ENCODE data around the gene MYO5B. TPM values are rescaled to one million over a fixed set of nuclear protein-coding genes. Genes with fewer than 3 reads are reported as not detected.

The MYO5B gene
- total RNA-seq, 1 experiment from 2014 or later, result 32.1 TPM

GRCh38 chr18:49976795-49977560 lies 218.0 kb downstream of the MYO5B start:
- POLR2A ChIA-PET, result no interaction called here

More at GRCh38 chr18:49976795-49977560, 218.0 kb downstream of the MYO5B start:
- H3K4me3 ChIP-seq (replicated peaks in 1 of 2; ENCODE audit: low read depth in 1 of 2, low read length in 2 of 2), result no peak overlapping the region
- no peaks in the 10 kb centered on the region; a peak in 1 of 4 replicates for H3K4me1 ChIP-seq (ENCODE audit: control insufficient read depth in 1 of 2, insufficient read depth in 2 of 2, low read length in 2 of 2)
- no peaks in the 10 kb centered on the region for H3K9me2 ChIP-seq (ENCODE audit: insufficient read depth)
- RAD21 ChIA-PET (ENCODE audit: low non-redundant PET in 1 of 2, low total read pairs in 2 of 2, uncharacterized antibody in 2 of 2, unreplicated experiment in 2 of 2), result no interaction called here
- H3K79me2 ChIP-seq (ENCODE audit: insufficient read depth, low read length), result no peaks in the 10 kb centered on the region
- H3K36me3 ChIP-seq (ENCODE audit: control insufficient read depth in 1 of 2, insufficient read depth in 2 of 2, low read length in 2 of 2), result no peaks in the 10 kb centered on the region
- intact Hi-C loops (cut with micrococcal nuclease), result no loop called here
- no peak overlapping the region for H3K9ac ChIP-seq (ENCODE audit: low read length)
- H2AFZ ChIP-seq (ENCODE audit: low read depth, low read length, poor library complexity, severe bottlenecking), result no peak overlapping the region
- H3K9me3 ChIP-seq (ENCODE audit: control insufficient read depth in 1 of 2, insufficient read depth in 1 of 2, low read depth in 1 of 2, low read length in 2 of 2), result no peaks in the 10 kb centered on the region
- no peaks in the 10 kb centered on the region for H3K27me3 ChIP-seq (ENCODE audit: insufficient read depth, low read length)
- BruUV-seq (replicated peaks), result no TSS peak
- DNase-seq (ENCODE audit: low read depth, low spot score) (no peak), ATAC-seq (no peak)
- H3K27ac ChIP-seq (ENCODE audit: low read depth, low read length), result no peak overlapping the region
- no peaks in the 10 kb centered on the region for H4K20me1 ChIP-seq (ENCODE audit: insufficient read depth)
- CTCF ChIA-PET, result no interaction called here
- no peak overlapping the region for H3K4me2 ChIP-seq (ENCODE audit: low read length)
- TF ChIP-seq EZH2 (IDR thresholded peaks at IDR 0.05) (no peak), JUND (IDR thresholded peaks at IDR 0.05) (no peak), CTCF (IDR thresholded peaks at IDR 0.05 in 2 of 3, conservative IDR thresholded peaks at IDR 0.05 in 1 of 3; ENCODE audit: borderline replicate concordance in 1 of 3, insufficient read depth in 1 of 3, low read depth in 2 of 3, low read length in 2 of 3) (no peak), CEBPB (IDR thresholded peaks at IDR 0.05; ENCODE audit: low read depth) (no peak), FOSL1 (IDR thresholded peaks at IDR 0.05; ENCODE audit: low read depth) (no peak), ATF3 (IDR thresholded peaks at IDR 0.05) (no peak), CBX3 (IDR thresholded peaks at IDR 0.05; ENCODE audit: low read depth) (no peak), POLR2AphosphoS5 (IDR thresholded peaks at IDR 0.05; ENCODE audit: low read depth, low read length) (no peak), YY1 (IDR thresholded peaks at IDR 0.05; ENCODE audit: extremely low read depth, insufficient replicate concordance, low read depth, low read length) (no peak), ZBTB33 (IDR thresholded peaks at IDR 0.05; ENCODE audit: extremely low read depth, insufficient replicate concordance, low read length) (no peak), SP1 (IDR thresholded peaks at IDR 0.05; ENCODE audit: low read depth) (no peak), REST (IDR thresholded peaks at IDR 0.05; ENCODE audit: low read depth) (no peak), TCF7L2 (IDR thresholded peaks at IDR 0.05; ENCODE audit: borderline replicate concordance, extremely low read depth, insufficient read depth, insufficient read length) (no peak), ELF1 (IDR thresholded peaks at IDR 0.05; ENCODE audit: borderline replicate concordance, low read depth) (no peak), SIN3A (IDR thresholded peaks at IDR 0.05; ENCODE audit: low read depth) (no peak), EZH2phosphoT487 (IDR thresholded peaks at IDR 0.05; ENCODE audit: borderline replicate concordance) (no peak), EGR1 (IDR thresholded peaks at IDR 0.05; ENCODE audit: low read depth) (no peak)
